ENCODE results near the gene DERA.
"Not testable (repeated sequence)": the region's sequence is repeated elsewhere in the genome, so short reads cannot be mapped to it uniquely, and the experiment has no call there.

The DERA gene

GRCh38 chr12:15910864-15911721, at the start of gene DERA:
TSS of gene DERA (plus strand) at chr12:15911332. CDS start at chr12:15911384, 52 bp downstream.
- DNase-seq: peak; percentile 70

GRCh38 chr12:15861404-15861803, 49.7 kb upstream of the DERA start:
- no peak for DNase-seq

- no peak for DNase-seq
Observed at GRCh38 chr12:15862840-15863239, 48.3 kb upstream of the DERA start.

- DNase-seq: no peak
Observed at GRCh38 chr12:15863372-15863771, 47.8 kb upstream of the DERA start.

- DNase-seq: no peak
Observed at GRCh38 chr12:15863984-15864383, 47.1 kb upstream of the DERA start.

GRCh38 chr12:15868186-15868585, 42.9 kb upstream of the DERA start:
- no peak for DNase-seq

- no peak for DNase-seq
Observed at GRCh38 chr12:15873556-15873955, 37.6 kb upstream of the DERA start.

GRCh38 chr12:15874556-15875145, 36.5 kb upstream of the DERA start:
- not testable (repeated sequence) for DNase-seq

- DNase-seq: no peak
Observed at GRCh38 chr12:15875863-15876262, 35.3 kb upstream of the DERA start.

GRCh38 chr12:15879413-15879812, 31.7 kb upstream of the DERA start:
- DNase-seq: no peak

GRCh38 chr12:15880721-15881120, 30.4 kb upstream of the DERA start:
- DNase-seq: no peak

GRCh38 chr12:15882118-15882971, 28.8 kb upstream of the DERA start, which contains the start of gene STRAP:
TSS of gene STRAP (plus strand) at chr12:15882387. CDS start at chr12:15882708, 321 bp downstream.
- DNase-seq: peak; percentile 97

GRCh38 chr12:15883536-15883935, 27.6 kb upstream of the DERA start:
- DNase-seq: no peak

- no peak for DNase-seq
Observed at GRCh38 chr12:15886372-15887042, 24.6 kb upstream of the DERA start.

- DNase-seq: no peak
Observed at GRCh38 chr12:15887043-15887817, 23.9 kb upstream of the DERA start.

- no peak for DNase-seq
Observed at GRCh38 chr12:15892645-15893259, 18.4 kb upstream of the DERA start.

- no peak for DNase-seq
Observed at GRCh38 chr12:15893260-15893659, 17.9 kb upstream of the DERA start.

GRCh38 chr12:15896867-15897266, 14.3 kb upstream of the DERA start:
- no peak for DNase-seq

- no peak for DNase-seq
Observed at GRCh38 chr12:15897433-15897832, 13.7 kb upstream of the DERA start.

GRCh38 chr12:15899282-15899870, 11.8 kb upstream of the DERA start:
- DNase-seq: no peak

GRCh38 chr12:15904378-15904920, 6.7 kb upstream of the DERA start:
- no peak for DNase-seq
